PC-3 (cell line): ENCODE measurements around the gene CRLF3. TPM values are rescaled to one million over a fixed set of nuclear protein-coding genes. Genes with fewer than 3 reads are reported as not detected.
"Not testable (repeated sequence)": the region's sequence is repeated elsewhere in the genome, so short reads cannot be mapped to it uniquely, and the experiment has no call there.

Source experiments
- ATAC-seq: fragments of 200-7000 bp; cut with Tn5 transposase; 2 replicates; pipeline ENCODE4 v1.9.1; 2020; ENCODE audit warnings: mild to moderate bottlenecking, moderate library complexity
- BruUV-seq: library from RNA; stranded (reverse); fragments of 400-500 nt; replicated peaks from 2 replicates; lab custom pipeline; 2021; lab: Mats Ljungman, UMichigan
- CTCF ChIA-PET: fragments of 300-600 bp; sonication (Branson Sonifier 250); formaldehyde crosslinking; loops from one replicate; lab custom pipeline; 2022; ENCODE audit warnings: antibody characterized with exemption; lab: Charles Lee
- POLR2A ChIA-PET: fragments of 300-600 bp; sonication (Branson Sonifier 250); formaldehyde crosslinking; loops from one replicate; lab custom pipeline; 2022; ENCODE audit warnings: antibody characterized with exemption; ENCODE audit not compliant: unreplicated experiment; lab: Charles Lee
- DNase-seq: peaks from one replicate; pipeline ENCODE4 v3.0.0-alpha.2; 2015
- H2AFZ ChIP-seq: fragments of 300-600 bp; sonication (generic); 2 replicates; pipeline ENCODE4 v1.6.0; 2016; ENCODE audit warnings: antibody characterized with exemption, low read length
- H3F3A ChIP-seq: fragments of 300-600 bp; sonication (generic); one replicate; pipeline ENCODE4 v1.6.0; 2017; ENCODE audit warnings: antibody characterized with exemption, low read length, control low read depth, mild to moderate bottlenecking; ENCODE audit not compliant: unreplicated experiment
- H3K27ac ChIP-seq: fragments of 300-600 bp; sonication (generic); 2 replicates; pipeline ENCODE4 v1.5.1; 2016; ENCODE audit warnings: mild to moderate bottlenecking, low read length
- H3K27me3 ChIP-seq: fragments of 300-600 bp; sonication (generic); 2 replicates; pipeline ENCODE4 v1.6.1; 2016; ENCODE audit warnings: low read length, mixed read lengths
- H3K36me3 ChIP-seq: fragments of 300-600 bp; sonication (generic); 2 replicates; pipeline ENCODE4 v1.6.1; 2016; ENCODE audit warnings: low read depth, mixed run types, low read length, mixed read lengths
- H3K4me1 ChIP-seq: fragments of 300-600 bp; sonication (generic); 2 replicates; pipeline ENCODE4 v1.5.1; 2016; ENCODE audit warnings: low read length; ENCODE audit not compliant: insufficient read depth
- H3K4me2 ChIP-seq: fragments of 300-600 bp; sonication (generic); 2 replicates; pipeline ENCODE4 v1.6.0; 2016; ENCODE audit warnings: low read length
- H3K4me3 ChIP-seq: fragments of 300-600 bp; sonication (generic); 2 replicates; pipeline ENCODE4 v1.5.1; 2016; ENCODE audit warnings: mild to moderate bottlenecking, low read length, mixed read lengths
- H3K79me2 ChIP-seq: fragments of 300-600 bp; sonication (generic); 2 replicates; pipeline ENCODE4 v1.6.1; 2017; ENCODE audit warnings: low read length, mixed read lengths
- H3K9ac ChIP-seq: fragments of 300-600 bp; sonication (generic); 2 replicates; pipeline ENCODE4 v1.6.0; 2016; ENCODE audit warnings: mild to moderate bottlenecking, low read length
- H3K9me2 ChIP-seq: fragments of 300-600 bp; sonication (generic); replicated peaks from 2 replicates; pipeline ENCODE4 v1.6.1; 2016; ENCODE audit warnings: mixed run types, low read length, mixed read lengths
- H3K9me3 ChIP-seq: fragments of 300-600 bp; sonication (generic); 2 replicates; pipeline ENCODE4 v1.6.1; 2016; ENCODE audit warnings: low read length, mixed read lengths
- H4K20me1 ChIP-seq: fragments of 300-600 bp; sonication (generic); 2 replicates; pipeline ENCODE4 v1.6.1; 2016; ENCODE audit warnings: low read length, mixed read lengths
- EZH2 ChIP-seq: fragments of 300-600 bp; sonication (generic); IDR thresholded peaks from one replicate; pipeline ENCODE4 v1.6.1; 2017; ENCODE audit warnings: antibody characterized with exemption, mild to moderate bottlenecking, low read length; ENCODE audit not compliant: unreplicated experiment
- intact Hi-C: fragments of 100-400 bp; cut with micrococcal nuclease; formaldehyde crosslinking; loops from 2 replicates; pipeline ENCODE4 v1.9.0; 2023
- total RNA-seq: library from RNA; depleted of rRNA; stranded (reverse); fragments of >200 nt; gene quantifications from 2 replicates; pipeline ENCODE4 v1.2.3, GENCODE V29; 2014

The CRLF3 gene
- total RNA-seq, 1 experiment from 2014 or later: 9.8 TPM

DNA sequence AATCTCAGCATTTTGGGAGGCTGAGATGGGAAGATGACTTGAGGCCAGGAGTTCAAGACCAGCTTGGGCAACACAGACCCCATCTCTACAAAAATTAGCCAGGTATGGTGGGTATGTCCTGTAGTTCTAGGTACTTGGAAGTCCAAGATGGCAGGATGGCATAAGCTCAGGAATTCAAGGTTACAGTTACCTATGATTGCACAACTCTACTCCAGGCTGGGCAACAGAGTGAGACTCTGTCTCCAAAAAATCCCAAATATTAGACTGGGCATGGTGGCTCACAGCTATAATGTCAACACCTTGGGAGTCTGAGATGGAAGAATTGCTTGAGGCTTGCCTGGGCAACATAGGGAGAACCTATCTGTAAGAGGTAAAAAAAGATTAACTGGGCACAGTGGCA is 63.4 kb downstream of the CRLF3 start:
- BruUV-seq: no TSS peak
- H4K20me1 ChIP-seq: no peaks in the 10 kb centered on the region
- ChIA-PET CTCF (no interaction called here), POLR2A (no interaction called here)
- no peaks in the 10 kb centered on the region for H3K36me3 ChIP-seq
- H3K9me3 ChIP-seq: no peaks in the 10 kb centered on the region
- no peak overlapping the region for H3K4me3 ChIP-seq
- intact Hi-C loops: no loop called here
- H3K9me2 ChIP-seq: no peaks in the 10 kb centered on the region
- no peak overlapping the region for H3K27ac ChIP-seq
- no peak overlapping the region for H3K9ac ChIP-seq
- no peaks in the 10 kb centered on the region for H3K4me1 ChIP-seq
- DNase-seq: no peak
- no peak overlapping the region for H3K4me2 ChIP-seq
- TF ChIP-seq EZH2: no peak
- no peak for ATAC-seq
- H3K79me2 ChIP-seq: no peaks in the 10 kb centered on the region
- no peak overlapping the region for H2AFZ ChIP-seq
- no peaks in the 10 kb centered on the region for H3F3A ChIP-seq
- H3K27me3 ChIP-seq: no peaks in the 10 kb centered on the region

DNA sequence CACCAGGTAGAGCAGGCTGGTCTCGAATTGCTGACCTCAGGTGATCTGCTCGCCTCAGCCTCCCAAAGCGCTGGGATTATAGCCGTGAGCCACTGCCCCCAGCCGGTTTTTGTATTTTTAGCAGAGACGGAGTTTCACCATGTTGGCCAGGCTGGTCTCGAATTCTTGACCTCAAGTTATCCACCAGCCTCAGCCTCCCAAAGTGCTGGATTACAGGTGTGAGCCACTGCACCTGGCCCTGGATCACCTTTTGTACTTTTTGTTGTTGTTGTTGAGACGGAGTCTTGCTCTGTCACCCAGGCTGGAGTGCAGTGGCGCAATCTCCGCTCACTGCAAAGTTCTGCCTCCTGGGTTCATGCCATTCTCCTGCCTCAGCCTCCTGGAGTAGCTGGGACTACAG is 71.2 kb downstream of the CRLF3 start:
- intact Hi-C loops, H4K20me1 ChIP-seq, H2AFZ ChIP-seq, BruUV-seq, DNase-seq, H3K9me2 ChIP-seq, POLR2A ChIA-PET, H3K27ac ChIP-seq, H3K4me3 ChIP-seq, H3K36me3 ChIP-seq, H3K9ac ChIP-seq, H3K9me3 ChIP-seq, H3K79me2 ChIP-seq, CTCF ChIA-PET, H3K4me2 ChIP-seq, H3K4me1 ChIP-seq, H3K27me3 ChIP-seq, ATAC-seq, H3F3A ChIP-seq: not testable (repeated sequence)

DNA sequence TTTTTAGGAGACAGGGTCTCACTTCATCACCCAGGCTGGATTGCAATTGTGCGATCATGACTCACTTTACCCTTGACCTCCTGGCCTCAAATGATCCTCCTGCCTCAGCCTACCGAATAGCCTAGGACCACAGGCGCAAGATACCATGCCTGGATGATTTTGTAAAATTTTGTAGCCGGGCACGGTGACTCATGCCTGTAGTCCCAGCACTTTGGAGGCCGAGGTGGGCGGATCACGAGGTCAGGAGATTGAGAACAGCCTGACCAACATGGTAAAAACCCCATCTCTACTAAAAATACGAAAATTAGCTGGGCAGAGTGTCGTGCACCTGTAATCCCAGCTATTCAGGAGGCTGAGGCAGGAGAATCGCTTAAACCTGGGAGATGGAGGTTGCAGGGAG is 73.5 kb downstream of the CRLF3 start:
- H3K4me1 ChIP-seq, H2AFZ ChIP-seq, DNase-seq, H3K9ac ChIP-seq, H3K4me2 ChIP-seq, H3K36me3 ChIP-seq, H4K20me1 ChIP-seq, H3F3A ChIP-seq, BruUV-seq, H3K9me3 ChIP-seq, H3K9me2 ChIP-seq, ATAC-seq, H3K4me3 ChIP-seq, POLR2A ChIA-PET, CTCF ChIA-PET, H3K27me3 ChIP-seq, intact Hi-C loops, H3K79me2 ChIP-seq, H3K27ac ChIP-seq: not testable (repeated sequence)

DNA sequence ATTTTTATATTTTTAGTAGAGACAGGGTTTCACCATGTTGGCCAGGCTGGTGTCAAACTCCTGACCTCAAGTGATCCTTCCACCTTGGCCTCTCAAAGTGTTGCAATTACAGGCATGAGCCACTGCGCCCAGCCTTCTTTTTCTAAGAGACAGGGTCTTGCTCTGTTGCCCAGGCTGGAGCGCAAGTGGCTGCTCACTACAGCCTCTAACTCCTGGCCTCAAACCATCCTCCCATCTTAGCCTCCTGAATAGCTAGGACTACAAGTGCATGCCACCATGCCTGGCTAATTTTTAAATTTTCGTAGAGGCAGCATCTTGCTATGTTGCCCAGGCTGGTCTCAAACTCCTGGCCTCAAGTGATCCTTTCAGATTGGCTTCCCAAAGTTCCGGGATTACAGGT is 76.9 kb downstream of the CRLF3 start:
- H3K9ac ChIP-seq, POLR2A ChIA-PET, H3K79me2 ChIP-seq, BruUV-seq, H3K9me2 ChIP-seq, H3K4me3 ChIP-seq, H3F3A ChIP-seq, H3K4me1 ChIP-seq, H4K20me1 ChIP-seq, H3K36me3 ChIP-seq, H2AFZ ChIP-seq, CTCF ChIA-PET, ATAC-seq, H3K9me3 ChIP-seq, H3K27me3 ChIP-seq, DNase-seq, H3K4me2 ChIP-seq, H3K27ac ChIP-seq, intact Hi-C loops: not testable (repeated sequence)

DNA sequence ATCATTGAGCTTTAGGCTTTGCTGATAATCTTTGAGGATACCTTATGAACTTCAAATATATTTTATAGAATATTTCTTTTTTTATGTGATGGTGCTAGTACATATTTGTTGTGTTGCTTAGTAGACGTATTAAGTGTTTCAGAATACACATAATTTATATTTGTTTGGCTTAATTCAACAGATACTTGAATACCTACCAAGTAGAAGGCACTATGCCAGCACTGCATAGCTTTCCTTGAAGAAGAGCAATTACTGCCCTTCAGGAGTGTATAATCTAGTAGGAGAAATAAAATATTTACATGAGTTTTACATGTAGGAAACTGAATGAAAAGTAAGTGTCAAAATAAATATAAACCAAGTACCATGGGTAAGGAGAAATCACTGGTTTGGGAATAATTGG is 81.8 kb downstream of the CRLF3 start:
- H3K4me2 ChIP-seq, intact Hi-C loops, POLR2A ChIA-PET, DNase-seq, H3F3A ChIP-seq, ATAC-seq, H4K20me1 ChIP-seq, H3K79me2 ChIP-seq, H3K4me1 ChIP-seq, H2AFZ ChIP-seq, H3K27me3 ChIP-seq, H3K9ac ChIP-seq, H3K27ac ChIP-seq, CTCF ChIA-PET, H3K9me3 ChIP-seq, H3K9me2 ChIP-seq, H3K36me3 ChIP-seq, H3K4me3 ChIP-seq, BruUV-seq: not testable (repeated sequence)

DNA sequence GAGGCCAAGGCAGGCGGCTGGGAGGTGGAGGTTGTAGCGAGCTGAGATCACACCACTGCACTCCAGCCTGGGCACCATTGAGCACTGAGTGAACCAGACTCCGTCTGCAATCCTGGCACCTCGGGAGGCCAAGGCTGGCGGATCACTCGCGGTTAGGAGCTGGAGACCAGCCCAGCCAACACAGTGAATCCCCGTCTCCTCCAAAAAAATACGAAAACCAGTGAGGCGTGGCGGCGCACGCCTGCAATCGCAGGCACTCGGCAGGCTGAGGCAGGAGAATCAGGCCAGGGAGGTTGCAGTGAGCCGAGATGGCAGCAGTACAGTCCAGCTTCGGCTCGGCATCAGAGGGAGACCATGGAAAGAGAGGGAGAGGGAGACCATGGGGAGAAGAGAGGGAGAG is 88.1 kb downstream of the CRLF3 start:
- intact Hi-C loops, BruUV-seq, H3K27ac ChIP-seq, H3K9ac ChIP-seq, ATAC-seq, H3F3A ChIP-seq, CTCF ChIA-PET, H3K9me2 ChIP-seq, H2AFZ ChIP-seq, DNase-seq, H3K36me3 ChIP-seq, H3K27me3 ChIP-seq, POLR2A ChIA-PET, H3K4me1 ChIP-seq, H3K4me3 ChIP-seq, H3K4me2 ChIP-seq, H3K9me3 ChIP-seq: not testable (repeated sequence)
- peaks cover 44% of the 10 kb centered on the region for H3K79me2 ChIP-seq
- peaks cover 11% of the 10 kb centered on the region for H4K20me1 ChIP-seq

DNA sequence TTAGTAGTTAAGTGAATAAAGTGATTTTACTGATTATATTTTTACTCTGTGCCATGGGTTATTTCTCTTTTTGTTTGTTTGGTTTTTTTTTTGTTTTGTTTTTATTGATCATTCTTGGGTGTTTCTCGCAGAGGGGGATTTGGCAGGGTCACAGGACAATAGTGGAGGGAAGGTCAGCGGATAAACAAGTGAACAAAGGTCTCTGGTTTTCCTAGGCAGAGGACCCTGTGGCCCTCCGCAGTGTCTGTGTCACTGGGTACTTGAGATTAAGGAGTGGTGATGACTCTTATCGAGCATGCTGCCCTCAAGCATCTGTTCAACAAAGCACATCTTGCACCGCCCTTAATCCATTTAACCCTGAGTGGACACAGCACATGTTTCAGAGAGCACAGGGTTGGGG is 88.8 kb downstream of the CRLF3 start:
- DNase-seq, POLR2A ChIA-PET, H3F3A ChIP-seq, H3K27me3 ChIP-seq, intact Hi-C loops, H3K4me3 ChIP-seq, H3K27ac ChIP-seq, H3K4me1 ChIP-seq, H3K9me3 ChIP-seq, H3K36me3 ChIP-seq, ATAC-seq, H3K4me2 ChIP-seq, H2AFZ ChIP-seq, H3K9me2 ChIP-seq, CTCF ChIA-PET, BruUV-seq, H3K9ac ChIP-seq: not testable (repeated sequence)
- peaks cover 11% of the 10 kb centered on the region for H4K20me1 ChIP-seq
- peaks cover 44% of the 10 kb centered on the region for H3K79me2 ChIP-seq
